Natural killer cell (primary cell): Measurements from ENCODE around the gene FSTL4. TPM values are rescaled to one million over a fixed set of nuclear protein-coding genes. Genes with fewer than 3 reads are reported as not detected.

Experiments used
- ATAC-seq, 3 donors: fragments of 150-1000 bp in 2 of 3; fragments of 200-7000 bp in 1 of 3; cut with Tn5 transposase; 1 replicate in 1 of 3; 2 replicates in 2 of 3; pipeline ENCODE4 v1.10.0; 2021; ENCODE audit warnings: mild to moderate bottlenecking in 2 of 3, moderate library complexity in 2 of 3
- DNase-seq, 2 donors: peaks; one replicate each; pipeline versions ENCODE4 v3.0.0 to v3.0.0-alpha.2; 2013 to 2021; ENCODE audit warnings: mixed read lengths in 1 of 2
- H3K27ac ChIP-seq: one replicate; pipeline ENCODE4 v1.5.1; 2013; ENCODE audit warnings: mild to moderate bottlenecking, low read length
- H3K27me3 ChIP-seq: one replicate; pipeline ENCODE4 v1.6.1; 2013; ENCODE audit warnings: low read length; ENCODE audit not compliant: control insufficient read depth, insufficient read depth
- H3K36me3 ChIP-seq: one replicate; pipeline ENCODE4 v1.6.1; 2013; ENCODE audit warnings: low read length; ENCODE audit not compliant: control insufficient read depth, insufficient read depth
- H3K4me1 ChIP-seq: one replicate; pipeline ENCODE4 v1.6.1; 2013; ENCODE audit warnings: low read length; ENCODE audit not compliant: control insufficient read depth, insufficient read depth
- H3K4me3 ChIP-seq: one replicate; pipeline ENCODE4 v1.5.1; 2013; ENCODE audit warnings: low read length
- H3K9me3 ChIP-seq: one replicate; pipeline ENCODE4 v1.6.1; 2013; ENCODE audit warnings: low read length; ENCODE audit not compliant: control insufficient read depth, insufficient read depth
- H3K27ac Mint-ChIP-seq, 2 donors: one replicate each; pipeline ENCODE4 v1.8.0; 2022; ENCODE audit warnings: mild to moderate bottlenecking in 2 of 2, mixed read lengths in 2 of 2, moderate library complexity in 1 of 2
- H3K27me3 Mint-ChIP-seq, 2 donors: one replicate each; pipeline ENCODE4 v1.8.0; 2022; ENCODE audit warnings: low read depth in 2 of 2, mixed read lengths in 2 of 2
- H3K36me3 Mint-ChIP-seq: one replicate; pipeline ENCODE4 v1.8.0; 2022; ENCODE audit warnings: mixed read lengths
- H3K4me1 Mint-ChIP-seq, 2 donors: one replicate each; pipeline ENCODE4 v1.8.0; 2022; ENCODE audit warnings: mixed read lengths in 2 of 2
- H3K4me3 Mint-ChIP-seq: one replicate; pipeline ENCODE4 v1.8.0; 2022; ENCODE audit warnings: mild to moderate bottlenecking, moderate library complexity, mixed read lengths
- H3K9me3 Mint-ChIP-seq, 2 donors: one replicate each; pipeline ENCODE4 v1.8.0; 2022; ENCODE audit warnings: mixed read lengths in 2 of 2
- WGBS: methylation state at CpG from one replicate; pipeline ENCODE4 v1.1.7; 2013; ENCODE audit warnings: missing lambda C conversion rate; ENCODE audit not compliant: insufficient coverage; 5-methylcytosine and 5-hydroxymethylcytosine counted together
- intact Hi-C: fragments of 100-400 bp; cut with micrococcal nuclease; formaldehyde crosslinking; loops from one replicate; pipeline ENCODE4 v1.14.2; 2022
- total RNA-seq, 4 donors: library from RNA; stranded (reverse); fragments of 120-200 nt in 1 of 4; gene quantifications; one replicate each; pipeline versions ENCODE4 v1.2.3 to v1.2.4, GENCODE V29; 2013 to 2022
- TF ChIP-seq, protein P1 (sequence below): fragments of 200-600 bp; IDR thresholded peaks from one replicate; pipeline ENCODE4 v1.8.0; 2022; ENCODE audit warnings: antibody characterized with exemption

The FSTL4 gene
- total RNA-seq, 3 donors from 2014 or later (not counting 1 experiment from before 2014, with no cell fraction given) = 0.11 to 0.75 (median 0.55) TPM

DNA sequence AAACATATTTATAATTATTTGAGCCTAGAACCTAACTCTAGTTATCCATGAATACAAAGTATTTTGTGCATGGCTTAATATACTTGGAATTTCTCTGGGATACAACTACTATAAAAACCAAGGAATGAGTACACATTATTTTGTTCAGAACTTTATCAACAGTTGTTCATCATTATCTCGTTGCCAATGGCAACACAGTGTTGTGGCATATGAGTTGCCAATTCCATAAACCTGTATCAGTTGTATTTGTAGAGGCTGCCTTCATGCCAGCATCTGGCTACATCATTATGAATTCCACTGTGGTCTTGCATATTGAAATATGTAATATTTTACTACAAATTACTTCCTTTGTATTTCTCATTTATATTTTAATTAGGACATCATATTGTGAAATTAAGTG is 250.4 kb downstream of the FSTL4 start:
- H3K27me3 ChIP-seq = no peaks in the 10 kb centered on the region
- Mint-ChIP-seq H3K4me1 (no peaks in the 10 kb centered on the region), H3K36me3 (no peaks in the 10 kb centered on the region), H3K9me3 (no peaks in the 10 kb centered on the region), H3K27me3 (peaks cover 13 to 27% of the 10 kb centered on the region in 2 donors), H3K4me3 (no peak overlapping the region), H3K27ac (no peak overlapping the region)
- no peaks in the 10 kb centered on the region for H3K36me3 ChIP-seq
- 86% methylated on average over 1 of the region's 1 CpG for WGBS
- ATAC-seq (no peak), DNase-seq (no peak)
- H3K27ac ChIP-seq = no peak overlapping the region
- H3K4me1 ChIP-seq = no peaks in the 10 kb centered on the region
- no peak overlapping the region for H3K4me3 ChIP-seq
- H3K9me3 ChIP-seq = no peaks in the 10 kb centered on the region
- TF ChIP-seq, protein P1, sequence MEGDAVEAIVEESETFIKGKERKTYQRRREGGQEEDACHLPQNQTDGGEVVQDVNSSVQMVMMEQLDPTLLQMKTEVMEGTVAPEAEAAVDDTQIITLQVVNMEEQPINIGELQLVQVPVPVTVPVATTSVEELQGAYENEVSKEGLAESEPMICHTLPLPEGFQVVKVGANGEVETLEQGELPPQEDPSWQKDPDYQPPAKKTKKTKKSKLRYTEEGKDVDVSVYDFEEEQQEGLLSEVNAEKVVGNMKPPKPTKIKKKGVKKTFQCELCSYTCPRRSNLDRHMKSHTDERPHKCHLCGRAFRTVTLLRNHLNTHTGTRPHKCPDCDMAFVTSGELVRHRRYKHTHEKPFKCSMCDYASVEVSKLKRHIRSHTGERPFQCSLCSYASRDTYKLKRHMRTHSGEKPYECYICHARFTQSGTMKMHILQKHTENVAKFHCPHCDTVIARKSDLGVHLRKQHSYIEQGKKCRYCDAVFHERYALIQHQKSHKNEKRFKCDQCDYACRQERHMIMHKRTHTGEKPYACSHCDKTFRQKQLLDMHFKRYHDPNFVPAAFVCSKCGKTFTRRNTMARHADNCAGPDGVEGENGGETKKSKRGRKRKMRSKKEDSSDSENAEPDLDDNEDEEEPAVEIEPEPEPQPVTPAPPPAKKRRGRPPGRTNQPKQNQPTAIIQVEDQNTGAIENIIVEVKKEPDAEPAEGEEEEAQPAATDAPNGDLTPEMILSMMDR = no peak
- intact Hi-C loops = no loop called here

DNA sequence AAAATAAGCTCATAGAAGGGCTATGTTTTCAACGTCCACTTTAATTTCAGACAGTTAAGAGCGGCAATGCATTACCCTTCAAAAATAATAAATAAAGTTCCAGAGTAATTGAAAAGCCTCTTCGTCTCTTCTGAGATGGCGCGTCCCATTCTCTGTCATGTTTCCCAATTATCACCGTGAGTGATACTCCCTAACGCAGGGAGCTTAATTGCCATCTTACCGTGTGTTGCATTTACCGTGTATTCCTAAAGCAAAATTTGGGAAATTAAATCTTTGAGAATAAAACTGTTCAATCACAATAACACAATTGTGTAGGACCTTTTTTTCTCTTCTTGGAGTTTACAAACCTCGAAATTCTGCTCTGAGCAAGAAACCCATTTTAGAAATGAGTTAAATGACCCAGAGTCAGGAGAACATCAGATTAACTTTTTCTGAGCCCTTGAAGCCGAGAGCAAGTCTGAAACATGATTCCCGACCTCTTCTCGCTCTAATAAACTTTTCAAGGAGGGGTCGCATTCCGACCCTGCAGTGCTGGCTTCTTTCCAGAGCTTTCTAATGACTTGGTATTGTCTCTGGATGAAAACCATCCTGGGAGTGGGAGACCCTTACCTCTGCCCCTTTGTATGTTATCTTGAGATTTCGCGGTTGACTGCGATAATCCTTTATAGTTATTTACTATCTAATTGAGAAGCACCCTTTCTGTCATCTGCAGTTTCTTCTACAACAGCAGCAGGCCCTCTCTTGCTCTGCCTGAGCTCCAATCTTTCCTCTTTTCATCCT is 251.5 kb downstream of the FSTL4 start:
- no peak overlapping the region for H3K27ac Mint-ChIP-seq
- no peak overlapping the region for H3K4me3 Mint-ChIP-seq
- no peaks in the 10 kb centered on the region for H3K4me1 Mint-ChIP-seq
- WGBS = 90% methylated on average over 18 of the region's 18 CpGs
- DNase-seq (no peak), ATAC-seq (no peak)
- no peaks in the 10 kb centered on the region for H3K36me3 Mint-ChIP-seq
- no peaks in the 10 kb centered on the region for H3K9me3 ChIP-seq
- H3K4me3 ChIP-seq = no peak overlapping the region
- H3K27me3 ChIP-seq = no peaks in the 10 kb centered on the region
- no peaks in the 10 kb centered on the region for H3K9me3 Mint-ChIP-seq
- no peaks in the 10 kb centered on the region for H3K4me1 ChIP-seq
- TF ChIP-seq, protein P1 = no peak
- H3K27ac ChIP-seq = no peak overlapping the region
- H3K27me3 Mint-ChIP-seq = peaks cover 8 to 20% of the 10 kb centered on the region in 2 donors
- intact Hi-C loops = no loop called here
- no peaks in the 10 kb centered on the region for H3K36me3 ChIP-seq

- Histone ChIP-seq H3K9me3 (no peaks in the 10 kb centered on the region), H3K4me3 (no peak overlapping the region), H3K36me3 (no peaks in the 10 kb centered on the region), H3K27me3 (no peaks in the 10 kb centered on the region), H3K27ac (no peak overlapping the region), H3K4me1 (no peaks in the 10 kb centered on the region)
- 78% methylated on average over 8 of the region's 8 CpGs for WGBS
- H3K9me3 Mint-ChIP-seq = no peaks in the 10 kb centered on the region
- ATAC-seq = no peak
- peaks cover 8 to 18% of the 10 kb centered on the region in 2 donors for H3K27me3 Mint-ChIP-seq
- no peaks in the 10 kb centered on the region for H3K4me1 Mint-ChIP-seq
- no peaks in the 10 kb centered on the region for H3K36me3 Mint-ChIP-seq
- intact Hi-C loops = no loop called here
- H3K27ac Mint-ChIP-seq = no peak overlapping the region
- no peak overlapping the region for H3K4me3 Mint-ChIP-seq
- DNase-seq = no peak
- TF ChIP-seq, protein P1 = no peak
These were observed 252.5 kb downstream of the FSTL4 start for GRCh38 chr5:133359861-133360260.

DNA sequence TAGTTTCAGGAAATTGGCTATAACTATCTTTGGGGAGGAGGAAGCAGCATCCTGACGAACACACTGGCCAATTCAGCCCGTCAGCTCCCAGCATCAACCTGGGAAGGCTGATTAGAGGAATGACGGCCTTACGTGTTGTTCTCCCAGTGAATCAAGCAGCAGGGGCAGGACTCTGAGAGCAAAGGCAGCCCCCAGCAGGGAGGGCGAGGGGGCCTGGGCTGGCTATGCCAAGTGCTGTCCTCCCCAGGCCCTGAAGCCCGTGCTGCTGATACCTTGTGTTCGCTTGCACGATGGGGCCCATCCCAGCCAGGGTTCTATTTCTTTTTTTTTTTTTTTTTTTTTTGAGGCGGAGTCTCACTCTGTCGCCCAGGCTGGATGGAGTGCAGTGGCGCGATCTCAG is 254.1 kb downstream of the FSTL4 start:
- Histone ChIP-seq H3K4me1 (no peaks in the 10 kb centered on the region), H3K27me3 (no peaks in the 10 kb centered on the region), H3K9me3 (no peaks in the 10 kb centered on the region), H3K4me3 (no peak overlapping the region), H3K27ac (no peak overlapping the region), H3K36me3 (no peaks in the 10 kb centered on the region)
- 93% methylated on average over 12 of the region's 12 CpGs for WGBS
- H3K4me1 Mint-ChIP-seq = no peaks in the 10 kb centered on the region
- intact Hi-C loops = no loop called here
- no peak overlapping the region for H3K27ac Mint-ChIP-seq
- H3K36me3 Mint-ChIP-seq = no peaks in the 10 kb centered on the region
- DNase-seq (no peak), ATAC-seq (no peak)
- H3K27me3 Mint-ChIP-seq = peaks cover 5 to 14% of the 10 kb centered on the region in 2 donors
- H3K9me3 Mint-ChIP-seq = no peaks in the 10 kb centered on the region
- no peak overlapping the region for H3K4me3 Mint-ChIP-seq
- TF ChIP-seq, protein P1 = no peak
